ENCODE measurements around the gene NLGN3. TPM values are rescaled to one million over a fixed set of nuclear protein-coding genes. Genes with fewer than 3 reads are reported as not detected.

The NLGN3 gene
- total RNA-seq, 4 donors from 2014 or later = 0.21 to 0.52 (median 0.43) TPM

DNA sequence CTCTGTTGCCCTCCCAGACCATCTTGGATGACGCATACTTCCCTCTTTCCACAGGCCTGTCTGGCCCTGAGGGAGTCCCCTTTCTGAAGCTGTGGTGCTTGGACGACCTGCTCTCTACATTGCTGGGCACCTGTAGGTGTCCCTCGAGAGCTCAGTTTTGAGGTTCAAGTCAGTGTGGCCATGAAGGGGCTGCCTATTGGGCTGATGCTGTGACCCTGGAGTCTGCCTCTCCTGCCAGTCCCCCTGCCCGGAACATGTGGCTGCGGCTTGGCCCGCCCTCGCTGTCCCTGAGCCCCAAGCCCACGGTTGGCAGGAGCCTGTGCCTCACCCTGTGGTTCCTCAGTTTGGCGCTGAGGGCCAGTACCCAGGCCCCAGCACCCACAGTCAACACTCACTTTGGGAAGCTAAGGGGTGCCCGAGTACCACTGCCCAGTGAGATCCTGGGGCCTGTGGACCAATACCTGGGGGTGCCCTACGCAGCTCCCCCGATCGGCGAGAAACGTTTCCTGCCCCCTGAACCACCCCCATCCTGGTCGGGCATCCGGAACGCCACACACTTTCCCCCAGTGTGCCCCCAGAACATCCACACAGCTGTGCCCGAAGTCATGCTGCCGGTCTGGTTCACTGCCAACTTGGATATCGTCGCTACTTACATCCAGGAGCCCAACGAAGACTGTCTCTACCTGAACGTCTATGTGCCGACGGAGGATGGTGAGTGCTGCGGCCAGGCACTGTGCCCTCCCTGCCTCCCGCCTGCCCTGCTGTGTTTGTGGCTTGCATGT, 3.0 kb downstream of the NLGN3 start:
- WGBS, 2 donors = 80 to 94% methylated on average over 11 to 28 of the region's 28 CpGs
- intact Hi-C loops (cut with DNase I; ENCODE audit: low total_unique reads) = no loop called here
- no peak overlapping the region for H3K4me3 ChIP-seq (ENCODE audit: low read depth, poor library complexity, severe bottlenecking)
- TF ChIP-seq, protein P1, sequence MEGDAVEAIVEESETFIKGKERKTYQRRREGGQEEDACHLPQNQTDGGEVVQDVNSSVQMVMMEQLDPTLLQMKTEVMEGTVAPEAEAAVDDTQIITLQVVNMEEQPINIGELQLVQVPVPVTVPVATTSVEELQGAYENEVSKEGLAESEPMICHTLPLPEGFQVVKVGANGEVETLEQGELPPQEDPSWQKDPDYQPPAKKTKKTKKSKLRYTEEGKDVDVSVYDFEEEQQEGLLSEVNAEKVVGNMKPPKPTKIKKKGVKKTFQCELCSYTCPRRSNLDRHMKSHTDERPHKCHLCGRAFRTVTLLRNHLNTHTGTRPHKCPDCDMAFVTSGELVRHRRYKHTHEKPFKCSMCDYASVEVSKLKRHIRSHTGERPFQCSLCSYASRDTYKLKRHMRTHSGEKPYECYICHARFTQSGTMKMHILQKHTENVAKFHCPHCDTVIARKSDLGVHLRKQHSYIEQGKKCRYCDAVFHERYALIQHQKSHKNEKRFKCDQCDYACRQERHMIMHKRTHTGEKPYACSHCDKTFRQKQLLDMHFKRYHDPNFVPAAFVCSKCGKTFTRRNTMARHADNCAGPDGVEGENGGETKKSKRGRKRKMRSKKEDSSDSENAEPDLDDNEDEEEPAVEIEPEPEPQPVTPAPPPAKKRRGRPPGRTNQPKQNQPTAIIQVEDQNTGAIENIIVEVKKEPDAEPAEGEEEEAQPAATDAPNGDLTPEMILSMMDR (IDR thresholded peaks at IDR 0.05) = no peak
- no peak for TF ChIP-seq POLR2A (IDR thresholded peaks at IDR 0.05)
- DNase-seq (ENCODE audit: low spot score in 2 of 2) = no peak

DNA sequence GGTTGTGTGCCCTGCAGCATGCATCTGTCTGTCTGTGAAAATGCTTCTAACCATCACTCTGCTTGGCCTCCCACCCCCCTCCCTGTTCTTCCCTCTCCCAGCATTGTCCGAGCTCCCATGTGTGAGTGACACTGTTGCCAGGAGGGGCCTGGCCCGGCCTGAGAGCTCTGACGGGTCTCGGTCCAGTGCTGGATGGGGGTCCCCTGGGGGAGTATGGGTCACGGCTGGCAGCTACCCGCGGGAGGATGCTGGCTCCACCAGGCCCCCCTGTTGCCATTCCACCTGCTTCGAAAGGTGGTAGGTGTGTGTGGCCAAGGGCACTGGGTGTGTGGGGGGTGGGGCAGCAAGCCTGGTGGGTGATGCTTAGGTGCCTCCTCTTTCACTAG, 3.6 kb downstream of the NLGN3 start:
- DNase-seq (ENCODE audit: low spot score in 2 of 2) = no peak
- WGBS, 2 donors = 79 to 80% methylated on average over 3 to 8 of the region's 8 CpGs
- no peak overlapping the region for H3K4me3 ChIP-seq (ENCODE audit: low read depth, poor library complexity, severe bottlenecking)
- intact Hi-C loops (cut with DNase I; ENCODE audit: low total_unique reads) = no loop called here
- TF ChIP-seq POLR2A (IDR thresholded peaks at IDR 0.05) = no peak
- TF ChIP-seq, protein P1 (IDR thresholded peaks at IDR 0.05) = no peak

DNA sequence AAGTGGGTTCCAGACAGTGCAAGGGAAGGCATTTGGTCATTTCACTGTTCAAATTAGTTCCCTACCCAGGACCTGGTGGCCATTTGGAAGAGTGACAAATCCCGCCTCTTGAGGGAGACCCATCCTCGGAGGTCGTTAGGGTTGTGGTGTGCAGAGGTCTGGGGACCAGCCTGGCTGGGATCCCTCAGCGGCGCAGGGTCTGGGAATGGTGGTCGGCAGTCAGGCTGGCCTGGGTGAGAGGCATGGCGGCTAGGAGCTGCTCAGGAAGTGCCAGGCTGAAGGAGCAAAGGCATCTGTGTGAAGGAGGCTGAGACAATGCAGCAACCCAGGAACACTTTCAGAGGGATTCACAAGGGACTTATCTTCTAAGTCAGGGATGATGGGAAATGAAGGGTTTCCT, 6.7 kb downstream of the NLGN3 start:
- no peak overlapping the region for H3K4me3 ChIP-seq (ENCODE audit: low read depth, poor library complexity, severe bottlenecking)
- intact Hi-C loops (cut with DNase I; ENCODE audit: low total_unique reads) = no loop called here
- TF ChIP-seq, protein P1 (IDR thresholded peaks at IDR 0.05) = no peak
- no peak for TF ChIP-seq POLR2A (IDR thresholded peaks at IDR 0.05)
- DNase-seq (ENCODE audit: low spot score in 2 of 2) = no peak
- WGBS, 2 donors = 74 to 80% methylated on average over 7 of the region's 7 CpGs

DNA sequence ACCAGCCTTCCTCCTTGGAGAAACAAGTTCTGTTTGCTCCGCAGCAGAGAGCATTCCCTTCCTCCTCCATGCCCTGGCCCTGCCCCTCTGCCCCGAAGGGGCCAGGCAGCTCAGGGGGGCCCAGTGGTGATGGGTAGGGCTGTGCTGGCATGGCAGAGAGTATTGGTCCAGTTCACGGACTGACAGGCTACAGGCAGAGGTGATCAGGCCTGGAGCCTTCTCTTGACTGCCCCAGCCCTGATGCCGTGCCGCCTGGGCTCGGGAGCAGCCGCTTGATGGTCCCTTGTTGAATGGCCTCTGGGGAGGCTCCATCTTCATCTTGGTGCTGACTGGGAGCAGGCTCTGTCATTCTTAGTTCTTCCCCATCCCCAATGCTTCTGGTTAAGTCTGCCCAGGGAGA, 9.6 kb downstream of the NLGN3 start:
- TF ChIP-seq, protein P1 (IDR thresholded peaks at IDR 0.05) = no peak
- TF ChIP-seq POLR2A (IDR thresholded peaks at IDR 0.05) = no peak
- no peak overlapping the region for H3K4me3 ChIP-seq (ENCODE audit: low read depth, poor library complexity, severe bottlenecking)
- intact Hi-C loops (cut with DNase I; ENCODE audit: low total_unique reads) = no loop called here
- no peak for DNase-seq (ENCODE audit: low spot score in 2 of 2)
- 86 to 88% methylated on average over 6 to 7 of the region's 7 CpGs for WGBS, 2 donors

DNA sequence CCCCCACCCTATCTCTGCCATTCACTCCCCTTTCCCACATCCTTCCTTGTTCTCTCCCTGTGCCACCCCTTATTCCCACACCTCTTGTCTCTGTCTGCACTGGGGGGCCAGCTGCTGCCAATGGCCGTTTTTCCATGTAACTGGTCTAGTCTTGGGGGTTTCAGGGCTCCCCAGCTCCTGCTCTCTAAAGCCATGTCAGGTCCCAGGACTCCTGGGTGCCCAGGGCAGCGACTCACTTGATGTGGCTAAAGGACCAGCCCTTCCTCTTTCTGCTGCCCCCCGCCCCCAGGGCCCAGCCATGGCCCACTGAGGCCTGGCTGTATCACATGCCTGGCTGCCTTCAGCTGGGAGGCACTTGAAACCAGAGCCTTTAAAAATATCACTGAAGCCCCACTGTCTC, 10.0 kb downstream of the NLGN3 start:
- DNase-seq (ENCODE audit: low spot score in 2 of 2) = no peak
- no peak overlapping the region for H3K4me3 ChIP-seq (ENCODE audit: low read depth, poor library complexity, severe bottlenecking)
- TF ChIP-seq POLR2A (IDR thresholded peaks at IDR 0.05) = no peak
- TF ChIP-seq, protein P1 (IDR thresholded peaks at IDR 0.05) = no peak
- WGBS, 2 donors = 75 to 78% methylated on average over 2 to 3 of the region's 3 CpGs
- intact Hi-C loops (cut with DNase I; ENCODE audit: low total_unique reads) = no loop called here

DNA sequence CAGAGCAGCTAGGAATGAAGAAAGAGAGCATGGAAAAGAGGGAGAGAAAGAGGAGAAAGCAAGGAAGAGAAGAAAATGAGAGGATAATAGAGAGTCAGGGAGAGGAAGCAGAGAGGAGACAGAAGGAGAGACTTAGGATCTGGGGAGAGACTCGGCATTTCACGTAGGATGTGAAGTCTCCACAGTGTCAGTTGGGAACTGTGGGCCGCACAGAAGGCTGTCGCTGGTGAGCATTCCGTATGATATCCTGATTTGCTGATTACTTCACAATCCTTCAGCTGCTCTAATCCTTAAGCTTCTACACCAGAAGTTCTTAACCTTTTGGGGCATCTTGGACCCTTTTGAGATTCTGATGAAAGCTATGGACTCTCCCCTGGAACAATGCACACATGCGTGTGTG, 14.0 kb downstream of the NLGN3 start:
- intact Hi-C loops (cut with DNase I; ENCODE audit: low total_unique reads) = no loop called here
- H3K4me3 ChIP-seq (ENCODE audit: low read depth, poor library complexity, severe bottlenecking) = no peak overlapping the region
- no peak for DNase-seq (ENCODE audit: low spot score in 2 of 2)
- WGBS, 2 donors = 83 to 87% methylated on average over 6 of the region's 6 CpGs
- no peak for TF ChIP-seq POLR2A (IDR thresholded peaks at IDR 0.05)
- TF ChIP-seq, protein P1 (IDR thresholded peaks at IDR 0.05) = no peak

Data from lower leg skin (tissue), 4 donors.